GM21576 (cell line): Measurements from ENCODE around the gene RPP21.
"Not testable (repeated sequence)": the region's sequence is repeated elsewhere in the genome, so short reads cannot be mapped to it uniquely, and the experiment has no call there.

ENCODE experiments used
- ATAC-seq: cut with Tn5 transposase; IDR thresholded peaks from one replicate; pipeline ENCODE4 v1.9.1; 2021; ENCODE audit warnings: mild to moderate bottlenecking, moderate library complexity; ENCODE audit not compliant: unreplicated experiment

The RPP21 gene

DNA sequence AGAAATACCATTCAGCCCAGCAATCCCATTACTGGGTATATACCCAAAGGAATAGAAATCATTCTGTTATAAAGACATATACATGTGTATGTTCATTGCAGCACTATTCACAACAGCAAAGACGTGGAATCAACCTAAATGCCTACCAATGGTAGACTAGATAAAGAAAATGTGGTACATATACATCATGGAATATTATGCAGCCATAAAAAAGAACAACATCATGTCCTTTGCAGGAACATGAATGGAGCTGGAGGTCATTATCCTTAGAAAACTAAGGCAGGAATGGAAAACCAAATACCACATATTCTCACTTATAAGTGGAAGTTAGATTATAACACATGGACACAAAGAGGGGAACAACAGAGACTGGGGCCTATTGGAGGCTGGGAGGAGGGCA is 24.3 kb downstream of the RPP21 start:
- not testable (repeated sequence) for ATAC-seq

DNA sequence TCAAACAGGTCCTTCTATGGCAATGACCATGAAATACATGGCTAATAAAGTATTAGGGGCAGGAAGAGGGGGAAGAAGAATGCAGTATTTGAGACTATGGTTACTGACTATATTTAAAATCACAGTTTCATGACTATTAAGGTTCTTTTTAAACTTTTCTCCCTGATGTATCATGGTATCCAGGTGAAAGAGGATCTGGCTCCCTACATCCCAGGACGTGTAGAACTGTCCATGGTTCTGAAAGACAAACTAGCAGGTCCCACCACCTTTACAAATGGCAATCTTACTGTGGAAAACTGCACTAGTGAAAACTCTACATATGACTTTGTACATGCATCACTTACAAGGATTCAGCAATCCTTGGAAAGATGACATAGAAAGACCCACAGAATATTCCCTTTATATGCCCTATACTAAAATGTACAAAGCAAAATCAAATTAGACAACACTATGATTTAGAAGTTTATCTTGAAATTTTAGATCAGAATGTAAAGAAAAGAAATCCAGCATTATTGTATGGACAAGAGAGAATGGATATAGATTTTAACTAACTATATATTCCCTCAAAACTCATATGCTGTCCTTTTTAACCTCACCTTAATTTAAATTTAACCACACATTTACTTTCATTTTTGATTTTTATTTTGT is 33.5 kb downstream of the RPP21 start:
- ATAC-seq, result no peak

DNA sequence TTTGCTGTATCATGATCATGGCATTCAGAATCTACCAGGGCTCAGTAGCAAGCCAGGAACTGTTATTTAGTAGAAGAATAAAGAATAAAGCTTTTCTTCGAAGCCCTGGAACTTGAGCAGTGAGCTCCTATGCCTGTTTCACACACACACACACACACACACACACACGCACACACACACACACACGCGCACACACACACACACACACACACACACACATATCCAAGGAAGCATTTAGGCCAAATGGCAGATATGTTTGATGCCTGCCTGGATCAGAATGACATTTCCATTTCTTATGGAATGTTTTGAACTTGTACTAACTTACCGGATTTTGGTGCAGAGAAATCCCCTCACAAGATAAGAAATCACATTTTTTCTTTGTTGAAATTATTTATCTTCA is 35.5 kb downstream of the RPP21 start:
- ATAC-seq, result no peak

DNA sequence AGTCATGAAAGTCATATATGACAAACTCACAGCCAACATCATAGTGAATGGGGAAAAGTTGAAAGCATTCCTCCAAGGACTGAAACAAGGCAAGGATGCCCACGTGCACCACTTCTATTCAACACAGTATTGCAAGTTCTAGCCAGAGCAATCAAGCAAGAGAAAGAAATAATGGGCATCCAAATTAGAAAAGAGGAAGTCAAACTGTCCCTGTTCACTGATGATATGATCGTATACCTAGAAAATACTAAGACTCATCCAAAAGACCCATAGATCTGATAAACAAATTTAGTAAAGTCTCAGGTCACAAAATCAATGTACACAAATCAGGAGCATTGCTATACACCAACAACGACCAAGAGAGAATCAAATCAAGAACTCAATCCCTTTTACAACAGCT is 41.2 kb downstream of the RPP21 start:
- ATAC-seq, result no peak

DNA sequence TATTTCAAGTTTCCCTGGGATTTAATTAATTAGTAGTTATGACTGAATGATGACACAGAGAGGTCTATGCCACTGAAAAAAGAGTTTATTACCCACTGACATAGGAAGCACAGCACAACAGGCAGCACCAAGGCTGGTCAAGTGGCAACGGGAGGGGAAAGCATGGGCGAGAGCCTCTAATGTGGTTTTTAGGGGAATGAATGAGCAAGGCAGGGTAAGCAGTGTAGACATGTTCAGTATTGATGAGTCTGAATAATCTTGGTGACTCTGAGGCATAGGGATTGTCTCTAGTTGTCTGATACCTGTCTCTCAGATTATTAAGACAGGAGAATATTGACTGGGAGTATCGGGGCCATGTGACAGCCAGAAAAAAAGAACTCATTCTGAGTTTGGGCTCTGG is 46.3 kb downstream of the RPP21 start:
- ATAC-seq, result no peak

DNA sequence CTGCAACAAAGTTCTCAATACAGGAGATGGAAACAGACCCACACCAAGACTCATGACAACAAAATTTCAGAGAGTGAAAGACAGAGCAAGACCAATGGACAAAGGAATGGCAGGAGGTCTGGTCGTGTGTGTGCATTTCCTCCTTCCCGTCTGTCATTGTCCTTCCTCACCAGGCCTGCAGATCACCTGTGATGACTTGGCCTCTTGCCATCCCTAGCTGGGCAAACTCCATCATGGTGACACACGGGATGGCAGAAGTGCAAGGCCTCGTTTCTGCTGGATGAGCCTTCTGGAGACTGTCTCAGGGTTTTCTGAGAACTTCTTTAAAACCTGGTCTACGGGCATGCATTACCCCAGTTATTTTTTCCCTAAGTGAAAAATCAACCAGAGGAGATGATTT is 49.2 kb downstream of the RPP21 start:
- ATAC-seq, result no peak
